Neural crest cell (in vitro differentiated cells): Measurements from ENCODE around the gene SH3BGRL. TPM values are rescaled to one million over a fixed set of nuclear protein-coding genes. Genes with fewer than 3 reads are reported as not detected.

ENCODE experiments used
- DNase-seq: peaks from one replicate; pipeline ENCODE4 v3.0.0; 2021; ENCODE audit warnings: low read depth, mixed read lengths, low spot score
- H3K27ac Mint-ChIP-seq: one replicate; pipeline ENCODE4 v1.8.0; 2021; ENCODE audit warnings: mild to moderate bottlenecking, mixed read lengths; ENCODE audit not compliant: unreplicated experiment
- H3K27me3 Mint-ChIP-seq: 2 replicates; pipeline ENCODE4 v1.8.0; 2021; ENCODE audit warnings: low read depth, mild to moderate bottlenecking, mixed read lengths
- H3K36me3 Mint-ChIP-seq: 2 replicates; pipeline ENCODE4 v1.8.0; 2021; ENCODE audit warnings: low read depth, mild to moderate bottlenecking, mixed read lengths
- H3K4me1 Mint-ChIP-seq: 2 replicates; pipeline ENCODE4 v1.8.0; 2021; ENCODE audit warnings: mixed read lengths
- H3K4me3 Mint-ChIP-seq: one replicate; pipeline ENCODE4 v1.8.0; 2021; ENCODE audit warnings: mild to moderate bottlenecking, mixed read lengths
- H3K9me3 Mint-ChIP-seq: 2 replicates; pipeline ENCODE4 v1.8.0; 2021; ENCODE audit warnings: mixed read lengths
- long read RNA-seq: library from polyadenylated mRNA; unstranded; transcript quantifications from one replicate; pipeline ENCODE4 v2.0.0, GENCODE V29; 2020
- total RNA-seq: library from RNA; stranded (reverse); gene quantifications from 2 replicates; pipeline ENCODE4 v1.2.1, GENCODE V29; 2021
- TF ChIP-seq, protein P1 (sequence below): fragments of 200-600 bp; sonication (generic); conservative IDR thresholded peaks from 2 replicates; pipeline ENCODE4 v1.5.0; 2021; ENCODE audit warnings: antibody characterized with exemption, mild to moderate bottlenecking

Gene SH3BGRL
- 74.9 and 78.7 TPM in 2 replicates for total RNA-seq
- long read RNA-seq, transcript SH3BGRL-201 (4 exons, 1,923 nt), result major isoform, 203 of 216 reads
- long read RNA-seq, partial matches to known transcripts, result 5 of 216 reads
- long read RNA-seq, other reads (novel, unspliced or antisense), result 7 of 216 reads

DNA sequence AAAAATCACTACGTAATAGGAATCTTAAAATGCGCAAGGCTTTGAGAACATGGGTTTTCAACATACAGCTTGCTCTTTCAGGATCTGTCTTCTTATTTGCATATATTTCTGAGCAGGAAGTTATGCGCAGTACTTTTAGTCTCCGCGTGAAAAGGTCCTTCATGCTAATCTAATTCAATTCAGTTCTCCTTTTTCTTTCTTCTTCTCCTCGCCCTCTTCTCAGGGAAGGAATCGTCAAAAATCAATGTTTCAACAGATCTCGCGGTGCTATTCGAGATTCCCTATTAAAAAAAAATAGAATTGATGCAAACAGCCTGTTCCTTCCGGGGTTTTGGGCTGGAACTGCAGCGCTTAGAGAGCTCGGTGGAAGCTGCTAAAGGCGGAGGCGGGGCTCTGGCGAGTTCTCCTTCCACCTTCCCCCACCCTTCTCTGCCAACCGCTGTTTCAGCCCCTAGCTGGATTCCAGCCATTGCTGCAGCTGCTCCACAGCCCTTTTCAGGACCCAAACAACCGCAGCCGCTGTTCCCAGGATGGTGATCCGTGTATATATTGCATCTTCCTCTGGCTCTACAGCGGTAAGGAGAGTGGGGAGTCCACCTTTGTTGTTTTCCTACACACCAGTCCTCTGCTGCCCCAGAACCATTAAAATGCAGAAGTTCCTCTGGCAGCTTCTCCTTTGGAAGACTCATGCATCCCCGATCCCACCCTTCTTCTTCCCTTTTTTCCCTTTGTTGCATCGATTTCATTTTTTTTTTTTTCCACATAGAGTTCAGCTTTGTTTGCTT is at the start of gene SH3BGRL, which contains the start of gene HMGN5:
SH3BGRL (plus strand) TSS at position 432 of the 785 bp plus-strand sequence; CDS start at position 531, 99 bp downstream.
HMGN5 (minus strand) TSS at position 243 of the 785 bp plus-strand sequence. CDS start 80,364 bp downstream, outside the sequence.
- no peaks in the 10 kb centered on the region for H3K27me3 Mint-ChIP-seq
- peak; percentile 48 for DNase-seq
- TF ChIP-seq, protein P1, sequence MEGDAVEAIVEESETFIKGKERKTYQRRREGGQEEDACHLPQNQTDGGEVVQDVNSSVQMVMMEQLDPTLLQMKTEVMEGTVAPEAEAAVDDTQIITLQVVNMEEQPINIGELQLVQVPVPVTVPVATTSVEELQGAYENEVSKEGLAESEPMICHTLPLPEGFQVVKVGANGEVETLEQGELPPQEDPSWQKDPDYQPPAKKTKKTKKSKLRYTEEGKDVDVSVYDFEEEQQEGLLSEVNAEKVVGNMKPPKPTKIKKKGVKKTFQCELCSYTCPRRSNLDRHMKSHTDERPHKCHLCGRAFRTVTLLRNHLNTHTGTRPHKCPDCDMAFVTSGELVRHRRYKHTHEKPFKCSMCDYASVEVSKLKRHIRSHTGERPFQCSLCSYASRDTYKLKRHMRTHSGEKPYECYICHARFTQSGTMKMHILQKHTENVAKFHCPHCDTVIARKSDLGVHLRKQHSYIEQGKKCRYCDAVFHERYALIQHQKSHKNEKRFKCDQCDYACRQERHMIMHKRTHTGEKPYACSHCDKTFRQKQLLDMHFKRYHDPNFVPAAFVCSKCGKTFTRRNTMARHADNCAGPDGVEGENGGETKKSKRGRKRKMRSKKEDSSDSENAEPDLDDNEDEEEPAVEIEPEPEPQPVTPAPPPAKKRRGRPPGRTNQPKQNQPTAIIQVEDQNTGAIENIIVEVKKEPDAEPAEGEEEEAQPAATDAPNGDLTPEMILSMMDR, result no peak
- peaks cover 14% of the 10 kb centered on the region for H3K36me3 Mint-ChIP-seq
- H3K4me3 Mint-ChIP-seq, result peak within 1 kb of the TSS; percentile 93
- peak within 1 kb of the TSS; percentile 98 for H3K27ac Mint-ChIP-seq
- H3K9me3 Mint-ChIP-seq, result peaks cover 11% of the 10 kb centered on the region
- H3K4me1 Mint-ChIP-seq, result peaks cover 29% of the 10 kb centered on the region

DNA sequence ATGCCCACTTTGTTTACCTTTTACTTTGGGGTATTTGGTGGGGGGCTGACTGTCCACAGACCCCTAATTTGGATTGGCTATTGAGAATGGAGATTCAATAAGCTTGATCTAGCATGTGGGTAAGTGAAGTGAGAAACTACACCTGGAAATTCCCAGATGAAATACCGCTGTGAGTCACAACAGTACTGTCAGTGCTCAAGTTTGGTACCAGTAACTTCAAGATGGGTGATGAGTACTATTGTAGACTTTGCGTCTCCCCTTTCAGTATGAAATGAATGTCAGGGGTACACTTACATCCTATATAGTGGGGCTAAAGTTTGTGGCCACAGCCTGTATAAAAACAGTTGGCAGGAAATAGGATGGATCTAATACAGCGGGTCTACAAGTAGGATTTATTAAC is 33.5 kb upstream of the SH3BGRL start:
- no peaks in the 10 kb centered on the region for H3K36me3 Mint-ChIP-seq
- H3K27ac Mint-ChIP-seq, result no peak overlapping the region
- no peak for DNase-seq
- TF ChIP-seq, protein P1, result no peak
- no peaks in the 10 kb centered on the region for H3K9me3 Mint-ChIP-seq
- peaks cover 12% of the 10 kb centered on the region for H3K4me1 Mint-ChIP-seq
- no peaks in the 10 kb centered on the region for H3K27me3 Mint-ChIP-seq
- H3K4me3 Mint-ChIP-seq, result no peak overlapping the region

DNA sequence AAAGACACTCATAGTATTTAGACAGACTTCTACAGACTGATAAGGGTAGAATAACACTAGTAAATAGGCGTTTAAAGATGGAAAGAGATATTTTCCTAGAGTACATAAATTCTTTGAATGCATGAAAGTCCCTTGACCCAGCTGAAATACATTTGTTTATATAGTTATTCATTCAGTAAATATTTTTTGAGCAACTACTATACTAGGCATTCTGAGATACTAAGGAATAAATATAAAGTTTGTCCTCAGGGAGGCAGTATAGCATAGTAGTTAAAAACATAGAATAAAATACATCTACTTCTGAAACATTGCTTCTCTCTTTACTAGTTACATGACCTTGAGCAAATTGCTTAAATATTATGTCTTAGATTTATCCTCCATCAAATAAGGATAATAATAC is 27.6 kb upstream of the SH3BGRL start:
- Mint-ChIP-seq H3K9me3 (peaks cover 6% of the 10 kb centered on the region), H3K27ac (no peak overlapping the region), H3K4me1 (no peaks in the 10 kb centered on the region), H3K36me3 (no peaks in the 10 kb centered on the region), H3K4me3 (no peak overlapping the region), H3K27me3 (no peaks in the 10 kb centered on the region)
- no peak for DNase-seq
- TF ChIP-seq, protein P1, result peak; percentile 57

DNA sequence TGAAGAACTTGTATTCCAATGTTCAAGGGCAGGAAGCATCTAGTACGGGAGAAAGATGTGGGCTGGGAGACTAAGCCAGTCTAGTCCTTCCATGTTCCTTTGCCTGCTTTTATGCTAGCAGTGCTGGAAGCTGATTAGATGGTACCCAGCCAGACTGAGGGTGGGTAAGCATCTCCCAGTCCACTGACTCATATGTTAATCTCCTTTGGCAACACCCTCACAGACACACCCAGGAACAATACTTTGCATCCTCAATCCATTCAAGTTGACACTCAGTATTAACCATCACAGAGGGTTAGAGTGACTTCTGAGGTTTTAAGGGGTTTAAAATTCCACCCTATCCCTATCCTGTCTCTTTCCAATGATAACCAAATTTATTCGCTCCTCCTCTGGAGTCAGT is 6.6 kb upstream of the SH3BGRL start:
- Mint-ChIP-seq H3K4me3 (no peak overlapping the region), H3K9me3 (peaks cover 7% of the 10 kb centered on the region), H3K36me3 (no peaks in the 10 kb centered on the region), H3K4me1 (peaks cover 7% of the 10 kb centered on the region), H3K27ac (no peak overlapping the region), H3K27me3 (no peaks in the 10 kb centered on the region)
- TF ChIP-seq, protein P1, result no peak
- DNase-seq, result no peak

DNA sequence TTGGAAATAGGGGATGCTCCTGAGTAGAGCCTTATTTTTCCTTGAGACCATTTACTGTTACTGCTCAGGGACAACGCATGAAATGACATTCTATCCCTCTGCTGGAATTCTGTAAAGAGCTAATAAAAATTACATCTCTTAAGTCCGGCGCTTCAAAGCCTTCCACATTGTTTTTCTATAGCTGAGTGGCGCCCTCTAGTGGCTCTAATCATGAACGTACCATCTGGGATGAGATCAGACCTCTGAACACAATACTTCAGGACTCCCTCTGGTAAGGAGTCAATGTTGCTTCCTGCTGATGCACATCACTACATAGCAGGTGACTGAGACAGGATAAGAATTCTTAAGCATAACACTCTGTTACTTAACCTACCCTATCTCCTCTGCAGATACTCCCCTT is 6.2 kb upstream of the SH3BGRL start:
- no peaks in the 10 kb centered on the region for H3K27me3 Mint-ChIP-seq
- DNase-seq, result peak; percentile 53
- TF ChIP-seq, protein P1, result peak; percentile 71

More for the DNA sequence above, 6.2 kb upstream of the SH3BGRL start:
- Mint-ChIP-seq H3K4me1 (peaks cover 7% of the 10 kb centered on the region), H3K9me3 (peaks cover 7% of the 10 kb centered on the region), H3K36me3 (no peaks in the 10 kb centered on the region), H3K27ac (no peak overlapping the region), H3K4me3 (peak overlapping the region; percentile 39)
